RWPE2 (cell line): ENCODE measurements around the gene CCDC28A.
A peak's percentile ranks its signal among the peaks of the same experiment; 100 is the strongest.

Source experiments
- ATAC-seq: fragments of 200-7000 bp; cut with Tn5 transposase; 3 replicates; pipeline ENCODE4 v1.9.1; 2021; ENCODE audit warnings: low read depth
- DNase-seq: peaks from one replicate; pipeline ENCODE4 v3.0.0-alpha.2; 2020; ENCODE audit warnings: low spot score
- H3K27ac ChIP-seq: fragments of 450-650 bp; 2 replicates; pipeline ENCODE4 v1.5.1; 2017; ENCODE audit warnings: mild to moderate bottlenecking; ENCODE audit not compliant: poor library complexity, severe bottlenecking
- H3K27me3 ChIP-seq: fragments of 250-450 bp; sonication (Bioruptor Pico); 2 replicates; pipeline ENCODE4 v1.5.1; 2021; ENCODE audit warnings: mild to moderate bottlenecking, moderate library complexity; ENCODE audit not compliant: insufficient read depth, poor library complexity, severe bottlenecking
- H3K36me3 ChIP-seq: fragments of 250-450 bp; sonication (Bioruptor Pico); 2 replicates; pipeline ENCODE4 v1.5.1; 2020; ENCODE audit warnings: low read depth, mild to moderate bottlenecking, moderate library complexity
- H3K4me1 ChIP-seq: fragments of 250-450 bp; sonication (Bioruptor Pico); 2 replicates; pipeline ENCODE4 v1.5.1; 2021; ENCODE audit warnings: mild to moderate bottlenecking, moderate library complexity; ENCODE audit not compliant: insufficient read depth, poor library complexity, severe bottlenecking
- H3K4me3 ChIP-seq: fragments of 250-450 bp; sonication (Bioruptor Pico); 2 replicates; pipeline ENCODE4 v1.5.1; 2021; ENCODE audit warnings: mild to moderate bottlenecking, moderate library complexity; ENCODE audit not compliant: severe bottlenecking
- H3K9me3 ChIP-seq: fragments of 250-450 bp; sonication (Bioruptor Pico); 2 replicates; pipeline ENCODE4 v1.5.1; 2021; ENCODE audit warnings: mild to moderate bottlenecking, moderate library complexity; ENCODE audit not compliant: severe bottlenecking
- CTCF ChIP-seq: fragments of 450-650 bp; IDR thresholded peaks from one replicate; pipeline ENCODE4 v1.5.1; 2017; ENCODE audit warnings: mild to moderate bottlenecking, moderate library complexity; ENCODE audit not compliant: poor library complexity, severe bottlenecking

The CCDC28A gene

GRCh38 chr6:138752017-138752416, 21.6 kb upstream of the CCDC28A start:
- H3K27me3 ChIP-seq: no peaks in the 10 kb centered on the region
- H3K27ac ChIP-seq: no peak overlapping the region
- no peaks in the 10 kb centered on the region for H3K36me3 ChIP-seq
- DNase-seq (no peak), ATAC-seq (no peak)
- no peak overlapping the region for H3K4me3 ChIP-seq
- H3K4me1 ChIP-seq: no peaks in the 10 kb centered on the region
- H3K9me3 ChIP-seq: no peaks in the 10 kb centered on the region
- TF ChIP-seq CTCF: no peak

GRCh38 chr6:138757136-138757535, 16.4 kb upstream of the CCDC28A start:
- DNase-seq (no peak), ATAC-seq (no peak)
- TF ChIP-seq CTCF: no peak
- Histone ChIP-seq H3K36me3 (no peaks in the 10 kb centered on the region), H3K27ac (no peak overlapping the region), H3K9me3 (no peaks in the 10 kb centered on the region), H3K4me3 (no peak overlapping the region), H3K27me3 (no peaks in the 10 kb centered on the region), H3K4me1 (no peaks in the 10 kb centered on the region)

- ATAC-seq (no peak), DNase-seq (no peak)
- no peaks in the 10 kb centered on the region for H3K4me1 ChIP-seq
- peak; percentile 81 for TF ChIP-seq CTCF
- H3K27ac ChIP-seq: no peak overlapping the region
- H3K9me3 ChIP-seq: no peaks in the 10 kb centered on the region
- no peaks in the 10 kb centered on the region for H3K27me3 ChIP-seq
- H3K36me3 ChIP-seq: no peaks in the 10 kb centered on the region
- no peak overlapping the region for H3K4me3 ChIP-seq
Measured at GRCh38 chr6:138765896-138766655, 7.5 kb upstream of the CCDC28A start.

- no peak overlapping the region for H3K27ac ChIP-seq
- H3K4me1 ChIP-seq: no peaks in the 10 kb centered on the region
- ATAC-seq (no peak), DNase-seq (no peak)
- H3K36me3 ChIP-seq: no peaks in the 10 kb centered on the region
- no peak overlapping the region for H3K4me3 ChIP-seq
- TF ChIP-seq CTCF: no peak
- no peaks in the 10 kb centered on the region for H3K27me3 ChIP-seq
- H3K9me3 ChIP-seq: no peaks in the 10 kb centered on the region
Measured at GRCh38 chr6:138769102-138769676, 4.4 kb upstream of the CCDC28A start.
